ENCODE results near the gene DNASE1L1.

The DNASE1L1 gene

GRCh38 chrX:154419688-154420401 is 10.8 kb upstream of the DNASE1L1 start:
- CTCF ChIA-PET = interaction anchor here (0.9 to 1.4 kb wide), 3 partner anchors 8 to 33 kb away, joined by 3 to 4 read pairs (median 3); partner anchors contain the start of gene ATP6AP1
- no peak for DNase-seq
- peaks cover 0 to 10% (median 6%) of the 10 kb centered on the region in 4 experiments for H3K4me1 ChIP-seq (ENCODE audit: control extremely low read depth in 1 of 4, control insufficient read depth in 4 of 4, insufficient read depth in 4 of 4, low read length in 3 of 4)
- H3K27me3 ChIP-seq (replicated peaks in 2 of 5; ENCODE audit: control insufficient read depth in 4 of 5, insufficient read depth in 5 of 5, low read length in 4 of 5) = no peaks in the 10 kb centered on the region
- H3K4me3 ChIP-seq (ENCODE audit: control insufficient read depth in 1 of 7, extremely low read depth in 1 of 7, insufficient read depth in 4 of 7, low read depth in 2 of 7, low read length in 6 of 7) = no peak overlapping the region
- POLR2A ChIA-PET = no interaction called here
- H3K9me3 ChIP-seq (ENCODE audit: control extremely low read depth in 1 of 5, control insufficient read depth in 4 of 5, insufficient read depth in 2 of 5, low read depth in 1 of 5, low read length in 4 of 5) = no peaks in the 10 kb centered on the region
- 90% methylated on average over 13 of the region's 19 CpGs for WGBS (ENCODE audit: insufficient coverage)
- peaks cover 0 to 9% (median 4%) of the 10 kb centered on the region in 4 experiments for H3K36me3 ChIP-seq (ENCODE audit: control insufficient read depth in 4 of 4, insufficient read depth in 4 of 4, low read length in 3 of 4)
- no peak overlapping the region for H3K27ac ChIP-seq (ENCODE audit: insufficient read depth in 1 of 2, low read depth in 1 of 2, low read length in 2 of 2, poor library complexity in 1 of 2, severe bottlenecking in 2 of 2)

- H3K27ac ChIP-seq (ENCODE audit: insufficient read depth in 1 of 2, low read depth in 1 of 2, low read length in 2 of 2, poor library complexity in 1 of 2, severe bottlenecking in 2 of 2) = no peak overlapping the region
- H3K4me1 ChIP-seq (ENCODE audit: control extremely low read depth in 1 of 4, control insufficient read depth in 4 of 4, insufficient read depth in 4 of 4, low read length in 3 of 4) = peaks cover 0 to 5% (median 2%) of the 10 kb centered on the region in 4 experiments
- no peaks in the 10 kb centered on the region for H3K27me3 ChIP-seq (replicated peaks in 2 of 5; ENCODE audit: control insufficient read depth in 4 of 5, insufficient read depth in 5 of 5, low read length in 4 of 5)
- H3K9me3 ChIP-seq (ENCODE audit: control extremely low read depth in 1 of 5, control insufficient read depth in 4 of 5, insufficient read depth in 2 of 5, low read depth in 1 of 5, low read length in 4 of 5) = no peaks in the 10 kb centered on the region
- POLR2A ChIA-PET = no interaction called here
- WGBS (ENCODE audit: insufficient coverage) = 92% methylated on average over 4 of the region's 8 CpGs
- no peak for DNase-seq
- CTCF ChIA-PET = interaction anchor here (0.9 to 1.4 kb wide), 2 partner anchors 20 to 33 kb away, joined by 3 to 4 read pairs; no protein-coding TSS in a partner anchor
- H3K36me3 ChIP-seq (ENCODE audit: control insufficient read depth in 4 of 4, insufficient read depth in 4 of 4, low read length in 3 of 4) = peaks cover 0 to 9% (median 4%) of the 10 kb centered on the region in 4 experiments
- H3K4me3 ChIP-seq (ENCODE audit: control insufficient read depth in 1 of 7, extremely low read depth in 1 of 7, insufficient read depth in 4 of 7, low read depth in 2 of 7, low read length in 6 of 7) = no peak overlapping the region
Measured at GRCh38 chrX:154419189-154419588, 10.1 kb upstream of the DNASE1L1 start.

GRCh38 chrX:154417157-154417556 is 8.1 kb upstream of the DNASE1L1 start:
- no peaks in the 10 kb centered on the region for H3K27me3 ChIP-seq (replicated peaks in 2 of 5; ENCODE audit: control insufficient read depth in 4 of 5, insufficient read depth in 5 of 5, low read length in 4 of 5)
- H3K4me3 ChIP-seq (ENCODE audit: control insufficient read depth in 1 of 7, extremely low read depth in 1 of 7, insufficient read depth in 4 of 7, low read depth in 2 of 7, low read length in 6 of 7) = no peak overlapping the region
- H3K4me1 ChIP-seq (ENCODE audit: control extremely low read depth in 1 of 4, control insufficient read depth in 4 of 4, insufficient read depth in 4 of 4, low read length in 3 of 4) = peaks cover 3 to 13% (median 12%) of the 10 kb centered on the region in 4 experiments
- POLR2A ChIA-PET = interaction anchor here (0.6 kb wide), 1 partner anchor 417 kb away, joined by 3 read pairs; no protein-coding TSS in a partner anchor
- H3K36me3 ChIP-seq (ENCODE audit: control insufficient read depth in 4 of 4, insufficient read depth in 4 of 4, low read length in 3 of 4) = peaks cover 0 to 11% (median 4%) of the 10 kb centered on the region in 4 experiments
- WGBS (ENCODE audit: insufficient coverage) = 64% methylated on average over 5 of the region's 7 CpGs
- CTCF ChIA-PET = no interaction called here
- no peaks in the 10 kb centered on the region for H3K9me3 ChIP-seq (ENCODE audit: control extremely low read depth in 1 of 5, control insufficient read depth in 4 of 5, insufficient read depth in 2 of 5, low read depth in 1 of 5, low read length in 4 of 5)
- DNase-seq = no peak
- H3K27ac ChIP-seq (ENCODE audit: insufficient read depth in 1 of 2, low read depth in 1 of 2, low read length in 2 of 2, poor library complexity in 1 of 2, severe bottlenecking in 2 of 2) = no peak overlapping the region

- no peaks in the 10 kb centered on the region for H3K9me3 ChIP-seq (ENCODE audit: control extremely low read depth in 1 of 5, control insufficient read depth in 4 of 5, insufficient read depth in 2 of 5, low read depth in 1 of 5, low read length in 4 of 5)
- no peak overlapping the region for H3K27ac ChIP-seq (ENCODE audit: insufficient read depth in 1 of 2, low read depth in 1 of 2, low read length in 2 of 2, poor library complexity in 1 of 2, severe bottlenecking in 2 of 2)
- ChIA-PET POLR2A (interaction anchor here (0.7 to 1.3 kb wide), 2 partner anchors 11 to 118 kb away, joined by 3 to 5 read pairs; no protein-coding TSS in a partner anchor), CTCF (interaction anchor here (0.9 to 3.0 kb wide), 6 partner anchors 9 to 114 kb away, joined by 3 to 12 read pairs (median 3); partner anchors contain the start of gene ATP6AP1)
- 73% methylated on average over 5 of the region's 8 CpGs for WGBS (ENCODE audit: insufficient coverage)
- peaks cover 3 to 33% (median 32%) of the 10 kb centered on the region in 4 experiments for H3K4me1 ChIP-seq (ENCODE audit: control extremely low read depth in 1 of 4, control insufficient read depth in 4 of 4, insufficient read depth in 4 of 4, low read length in 3 of 4)
- H3K36me3 ChIP-seq (ENCODE audit: control insufficient read depth in 4 of 4, insufficient read depth in 4 of 4, low read length in 3 of 4) = peaks cover 0 to 3% (median 0%) of the 10 kb centered on the region in 4 experiments
- DNase-seq = no peak
- H3K27me3 ChIP-seq (replicated peaks in 2 of 5; ENCODE audit: control insufficient read depth in 4 of 5, insufficient read depth in 5 of 5, low read length in 4 of 5) = no peaks in the 10 kb centered on the region
- peak overlapping the region in 1 of 7 experiments; percentile 80 for H3K4me3 ChIP-seq (ENCODE audit: control insufficient read depth in 1 of 7, extremely low read depth in 1 of 7, insufficient read depth in 4 of 7, low read depth in 2 of 7, low read length in 6 of 7)
Measured at GRCh38 chrX:154413142-154413541, 4.1 kb upstream of the DNASE1L1 start.

- peak in 2 of 3 donors; percentile 81 to 85 for DNase-seq
- WGBS (ENCODE audit: insufficient coverage) = 47% methylated on average over 4 of the region's 4 CpGs
- ChIA-PET POLR2A (interaction anchor here (0.7 to 1.8 kb wide), 5 partner anchors 10 to 22 kb away, joined by 3 to 8 read pairs (median 4); partner anchors contain the start of gene RPL10), CTCF (interaction anchor here (0.5 to 3.0 kb wide), 9 partner anchors 10 to 129 kb away, joined by 3 to 12 read pairs (median 3); partner anchors contain the start of gene ATP6AP1)
- Histone ChIP-seq H3K36me3 (ENCODE audit: control insufficient read depth in 4 of 4, insufficient read depth in 4 of 4, low read length in 3 of 4) (peaks cover 0 to 3% (median 0%) of the 10 kb centered on the region in 4 experiments), H3K4me3 (ENCODE audit: control insufficient read depth in 1 of 7, extremely low read depth in 1 of 7, insufficient read depth in 4 of 7, low read depth in 2 of 7, low read length in 6 of 7) (peak overlapping the region; percentile 43 to 80 (median 69)), H3K4me1 (ENCODE audit: control extremely low read depth in 1 of 4, control insufficient read depth in 4 of 4, insufficient read depth in 4 of 4, low read length in 3 of 4) (peaks cover 3 to 33% (median 32%) of the 10 kb centered on the region in 4 experiments), H3K27me3 (replicated peaks in 2 of 5; ENCODE audit: control insufficient read depth in 4 of 5, insufficient read depth in 5 of 5, low read length in 4 of 5) (no peaks in the 10 kb centered on the region), H3K9me3 (ENCODE audit: control extremely low read depth in 1 of 5, control insufficient read depth in 4 of 5, insufficient read depth in 2 of 5, low read depth in 1 of 5, low read length in 4 of 5) (no peaks in the 10 kb centered on the region), H3K27ac (ENCODE audit: insufficient read depth in 1 of 2, low read depth in 1 of 2, low read length in 2 of 2, poor library complexity in 1 of 2, severe bottlenecking in 2 of 2) (peak overlapping the region; percentile 15 to 77)
Measured at GRCh38 chrX:154412468-154412867, 3.4 kb upstream of the DNASE1L1 start.

GRCh38 chrX:154411981-154412340 is 2.9 kb upstream of the DNASE1L1 start:
- H3K9me3 ChIP-seq (ENCODE audit: control extremely low read depth in 1 of 5, control insufficient read depth in 4 of 5, insufficient read depth in 2 of 5, low read depth in 1 of 5, low read length in 4 of 5) = no peaks in the 10 kb centered on the region
- H3K4me3 ChIP-seq (ENCODE audit: control insufficient read depth in 1 of 7, extremely low read depth in 1 of 7, insufficient read depth in 4 of 7, low read depth in 2 of 7, low read length in 6 of 7) = peak overlapping the region; percentile 43 to 80 (median 69)
- H3K4me1 ChIP-seq (ENCODE audit: control extremely low read depth in 1 of 4, control insufficient read depth in 4 of 4, insufficient read depth in 4 of 4, low read length in 3 of 4) = peaks cover 3 to 33% (median 32%) of the 10 kb centered on the region in 4 experiments
- 55% methylated on average over 21 of the region's 29 CpGs for WGBS (ENCODE audit: insufficient coverage)
- peak overlapping the region; percentile 15 to 77 for H3K27ac ChIP-seq (ENCODE audit: insufficient read depth in 1 of 2, low read depth in 1 of 2, low read length in 2 of 2, poor library complexity in 1 of 2, severe bottlenecking in 2 of 2)
- H3K36me3 ChIP-seq (ENCODE audit: control insufficient read depth in 4 of 4, insufficient read depth in 4 of 4, low read length in 3 of 4) = peaks cover 0 to 3% (median 0%) of the 10 kb centered on the region in 4 experiments
- no peaks in the 10 kb centered on the region for H3K27me3 ChIP-seq (replicated peaks in 2 of 5; ENCODE audit: control insufficient read depth in 4 of 5, insufficient read depth in 5 of 5, low read length in 4 of 5)
- DNase-seq = peak; percentile 69 to 80 (median 79)
- CTCF ChIA-PET = interaction anchor here (0.5 to 3.0 kb wide), 9 partner anchors 11 to 130 kb away, joined by 3 to 12 read pairs (median 3); partner anchors contain the start of gene ATP6AP1
- POLR2A ChIA-PET = interaction anchor here (0.6 to 1.8 kb wide), 6 partner anchors 10 to 489 kb away, joined by 3 to 8 read pairs (median 4); partner anchors contain the start of gene RPL10
